RWPE2 (cell line): Measurements from ENCODE around the gene KSR2.
A peak's percentile ranks its signal among the peaks of the same experiment; 100 is the strongest.

Source experiments
- ATAC-seq: fragments of 200-7000 bp; cut with Tn5 transposase; 3 replicates; pipeline ENCODE4 v1.9.1; 2021; ENCODE audit warnings: low read depth
- DNase-seq: peaks from one replicate; pipeline ENCODE4 v3.0.0-alpha.2; 2020; ENCODE audit warnings: low spot score
- H3K27ac ChIP-seq: fragments of 450-650 bp; 2 replicates; pipeline ENCODE4 v1.5.1; 2017; ENCODE audit warnings: mild to moderate bottlenecking; ENCODE audit not compliant: poor library complexity, severe bottlenecking
- H3K27me3 ChIP-seq: fragments of 250-450 bp; sonication (Bioruptor Pico); 2 replicates; pipeline ENCODE4 v1.5.1; 2021; ENCODE audit warnings: mild to moderate bottlenecking, moderate library complexity; ENCODE audit not compliant: insufficient read depth, poor library complexity, severe bottlenecking
- H3K36me3 ChIP-seq: fragments of 250-450 bp; sonication (Bioruptor Pico); 2 replicates; pipeline ENCODE4 v1.5.1; 2020; ENCODE audit warnings: low read depth, mild to moderate bottlenecking, moderate library complexity
- H3K4me1 ChIP-seq: fragments of 250-450 bp; sonication (Bioruptor Pico); 2 replicates; pipeline ENCODE4 v1.5.1; 2021; ENCODE audit warnings: mild to moderate bottlenecking, moderate library complexity; ENCODE audit not compliant: insufficient read depth, poor library complexity, severe bottlenecking
- H3K4me3 ChIP-seq: fragments of 250-450 bp; sonication (Bioruptor Pico); 2 replicates; pipeline ENCODE4 v1.5.1; 2021; ENCODE audit warnings: mild to moderate bottlenecking, moderate library complexity; ENCODE audit not compliant: severe bottlenecking
- H3K9me3 ChIP-seq: fragments of 250-450 bp; sonication (Bioruptor Pico); 2 replicates; pipeline ENCODE4 v1.5.1; 2021; ENCODE audit warnings: mild to moderate bottlenecking, moderate library complexity; ENCODE audit not compliant: severe bottlenecking
- CTCF ChIP-seq: fragments of 450-650 bp; IDR thresholded peaks from one replicate; pipeline ENCODE4 v1.5.1; 2017; ENCODE audit warnings: mild to moderate bottlenecking, moderate library complexity; ENCODE audit not compliant: poor library complexity, severe bottlenecking

Gene KSR2

GRCh38 chr12:117842220-117842619 lies 126.6 kb downstream of the KSR2 start:
- Histone ChIP-seq H3K4me3 (no peak overlapping the region), H3K9me3 (no peaks in the 10 kb centered on the region), H3K36me3 (no peaks in the 10 kb centered on the region), H3K4me1 (no peaks in the 10 kb centered on the region), H3K27me3 (no peaks in the 10 kb centered on the region), H3K27ac (no peak overlapping the region)
- TF ChIP-seq CTCF: no peak
- DNase-seq (no peak), ATAC-seq (no peak)

- no peak overlapping the region for H3K4me3 ChIP-seq
- no peaks in the 10 kb centered on the region for H3K9me3 ChIP-seq
- TF ChIP-seq CTCF: no peak
- no peaks in the 10 kb centered on the region for H3K27me3 ChIP-seq
- H3K27ac ChIP-seq: no peak overlapping the region
- H3K36me3 ChIP-seq: no peaks in the 10 kb centered on the region
- ATAC-seq: no peak
- no peaks in the 10 kb centered on the region for H3K4me1 ChIP-seq
- DNase-seq: no peak
Observed at GRCh38 chr12:117837737-117838050, 131.1 kb downstream of the KSR2 start.

- ATAC-seq (peak; percentile 55; the same call in 2 of the 3 replicates), DNase-seq (no peak)
- H3K9me3 ChIP-seq: no peaks in the 10 kb centered on the region
- no peaks in the 10 kb centered on the region for H3K27me3 ChIP-seq
- no peaks in the 10 kb centered on the region for H3K4me1 ChIP-seq
- H3K36me3 ChIP-seq: no peaks in the 10 kb centered on the region
- H3K27ac ChIP-seq: no peak overlapping the region
- no peak overlapping the region for H3K4me3 ChIP-seq
- peak; percentile 94 for TF ChIP-seq CTCF
Observed at GRCh38 chr12:117836999-117837736, 131.6 kb downstream of the KSR2 start.

GRCh38 chr12:117836476-117836875 lies 132.3 kb downstream of the KSR2 start:
- Histone ChIP-seq H3K4me3 (no peak overlapping the region), H3K36me3 (no peaks in the 10 kb centered on the region), H3K4me1 (no peaks in the 10 kb centered on the region), H3K27ac (no peak overlapping the region), H3K27me3 (no peaks in the 10 kb centered on the region), H3K9me3 (no peaks in the 10 kb centered on the region)
- ATAC-seq (no peak), DNase-seq (no peak)
- TF ChIP-seq CTCF: no peak

- Histone ChIP-seq H3K4me3 (no peak overlapping the region), H3K27ac (no peak overlapping the region), H3K36me3 (no peaks in the 10 kb centered on the region), H3K27me3 (no peaks in the 10 kb centered on the region), H3K9me3 (no peaks in the 10 kb centered on the region), H3K4me1 (no peaks in the 10 kb centered on the region)
- TF ChIP-seq CTCF: no peak
- ATAC-seq (no peak), DNase-seq (no peak)
Observed at GRCh38 chr12:117835156-117835555, 133.6 kb downstream of the KSR2 start.
